HCEC 1CT (cell line): Measurements from ENCODE around the gene ANKRD6.

Experiments
- DNase-seq: peaks from one replicate; pipeline ENCODE4 v3.0.0-alpha.2; 2017

Gene ANKRD6

GRCh38 chr6:89520736-89521135 lies 87.8 kb downstream of the ANKRD6 start:
- no peak for DNase-seq

- DNase-seq, result no peak
These were observed 89.8 kb downstream of the ANKRD6 start for GRCh38 chr6:89522778-89523177.

GRCh38 chr6:89525786-89526562 lies 93.0 kb downstream of the ANKRD6 start:
- DNase-seq, result no peak

GRCh38 chr6:89526563-89526869 lies 93.6 kb downstream of the ANKRD6 start:
- no peak for DNase-seq

GRCh38 chr6:89527634-89528033 lies 94.7 kb downstream of the ANKRD6 start:
- no peak for DNase-seq

GRCh38 chr6:89528866-89529265 lies 95.9 kb downstream of the ANKRD6 start:
- no peak for DNase-seq

- DNase-seq, result no peak
These were observed 98.0 kb downstream of the ANKRD6 start for GRCh38 chr6:89530982-89531381.

GRCh38 chr6:89536231-89536630 lies 103.3 kb downstream of the ANKRD6 start:
- DNase-seq, result no peak

- no peak for DNase-seq
These were observed 106.8 kb downstream of the ANKRD6 start for GRCh38 chr6:89539779-89540178.

- no peak for DNase-seq
These were observed 109.3 kb downstream of the ANKRD6 start for GRCh38 chr6:89542081-89542857.

GRCh38 chr6:89542866-89543265 lies 109.9 kb downstream of the ANKRD6 start:
- DNase-seq, result no peak

GRCh38 chr6:89547281-89547680 lies 114.3 kb downstream of the ANKRD6 start:
- DNase-seq, result no peak

GRCh38 chr6:89553431-89553830 lies 120.5 kb downstream of the ANKRD6 start:
- no peak for DNase-seq

- DNase-seq, result no peak
These were observed 121.2 kb downstream of the ANKRD6 start for GRCh38 chr6:89554106-89554505.

GRCh38 chr6:89555031-89555430 lies 122.1 kb downstream of the ANKRD6 start:
- DNase-seq, result no peak

- DNase-seq, result no peak
These were observed 122.9 kb downstream of the ANKRD6 start for GRCh38 chr6:89555806-89556205.

GRCh38 chr6:89559487-89559886 lies 126.5 kb downstream of the ANKRD6 start:
- DNase-seq, result no peak

GRCh38 chr6:89562093-89562973 lies 129.4 kb downstream of the ANKRD6 start:
- no peak for DNase-seq

GRCh38 chr6:89563866-89564265 lies 130.9 kb downstream of the ANKRD6 start:
- no peak for DNase-seq

- DNase-seq, result no peak
These were observed 131.9 kb downstream of the ANKRD6 start for GRCh38 chr6:89564752-89565427.

GRCh38 chr6:89566008-89566800 lies 133.3 kb downstream of the ANKRD6 start:
- DNase-seq, result no peak
